NT2/D1 (cell line): Measurements from ENCODE around the gene GPR3.

Source experiments
- SUZ12 ChIP-seq: IDR thresholded peaks from 2 replicates; pipeline ENCODE4 v1.6.1; 2011; ENCODE audit not compliant: insufficient read length, insufficient read depth; ENCODE audit errors: extremely low read depth
- ZNF274 ChIP-seq: IDR thresholded peaks from 2 replicates; pipeline ENCODE4 v1.6.1; 2011; ENCODE audit warnings: mild to moderate bottlenecking, low read depth, low read length

GRCh38 chr1:27366411-27367159, 25.8 kb upstream of the GPR3 start, which contains the start of gene MAP3K6:
- TF ChIP-seq ZNF274 (no peak), SUZ12 (no peak)
